ENCODE results near the gene DIS3.
"Not testable (repeated sequence)": the region's sequence is repeated elsewhere in the genome, so short reads cannot be mapped to it uniquely, and the experiment has no call there.

The DIS3 gene

GRCh38 chr13:72781451-72782439 is at the start of gene DIS3, which contains the start of gene PIBF1:
DIS3 (minus strand) TSS chr13:72781900; CDS start chr13:72781832, 68 bp downstream.
PIBF1 (plus strand) TSS chr13:72782133; CDS start chr13:72783470, 1,337 bp downstream.
- in situ Hi-C loops (cut with MboI; ENCODE audit: low sequenced_read_pairs): no loop called here

- in situ Hi-C loops (cut with MboI; ENCODE audit: low sequenced_read_pairs): loop anchor here (25.0 kb wide), 1 partner anchor 889 kb away; no protein-coding TSS in a partner anchor
These were observed 42.0 kb upstream of the DIS3 start for GRCh38 chr13:72823724-72824123.

- in situ Hi-C loops (cut with MboI; ENCODE audit: low sequenced_read_pairs): loop anchor here (25.0 kb wide), 1 partner anchor 889 kb away; no protein-coding TSS in a partner anchor
These were observed 41.4 kb upstream of the DIS3 start for GRCh38 chr13:72823081-72823480.

GRCh38 chr13:72820898-72821279 is 39.2 kb upstream of the DIS3 start:
- in situ Hi-C loops (cut with MboI; ENCODE audit: low sequenced_read_pairs): loop anchor here (25.0 kb wide), 1 partner anchor 891 kb away; no protein-coding TSS in a partner anchor

- in situ Hi-C loops (cut with MboI; ENCODE audit: low sequenced_read_pairs): loop anchor here (25.0 kb wide), 1 partner anchor 892 kb away; no protein-coding TSS in a partner anchor
These were observed 38.6 kb upstream of the DIS3 start for GRCh38 chr13:72820156-72820897.

GRCh38 chr13:72808917-72809500 is 27.3 kb upstream of the DIS3 start:
- in situ Hi-C loops (cut with MboI; ENCODE audit: low sequenced_read_pairs): loop anchor here (25.0 kb wide), 1 partner anchor 903 kb away; no protein-coding TSS in a partner anchor

GRCh38 chr13:72806514-72806913 is 24.8 kb upstream of the DIS3 start:
- in situ Hi-C loops (cut with MboI; ENCODE audit: low sequenced_read_pairs): loop anchor here (25.0 kb wide), 1 partner anchor 906 kb away; no protein-coding TSS in a partner anchor

GRCh38 chr13:72805676-72806346 is 24.1 kb upstream of the DIS3 start:
- in situ Hi-C loops (cut with MboI; ENCODE audit: low sequenced_read_pairs): loop anchor here (25.0 kb wide), 1 partner anchor 906 kb away; no protein-coding TSS in a partner anchor

- in situ Hi-C loops (cut with MboI; ENCODE audit: low sequenced_read_pairs): loop anchor here (25.0 kb wide), 1 partner anchor 908 kb away; no protein-coding TSS in a partner anchor
These were observed 22.6 kb upstream of the DIS3 start for GRCh38 chr13:72804301-72804700.

- in situ Hi-C loops (cut with MboI; ENCODE audit: low sequenced_read_pairs): no loop called here
These were observed 17.1 kb upstream of the DIS3 start for GRCh38 chr13:72798817-72799216.

- in situ Hi-C loops (cut with MboI; ENCODE audit: low sequenced_read_pairs): no loop called here
These were observed 10.9 kb upstream of the DIS3 start for GRCh38 chr13:72792640-72793039.

GRCh38 chr13:72788831-72789230 is 7.1 kb upstream of the DIS3 start:
- in situ Hi-C loops (cut with MboI; ENCODE audit: low sequenced_read_pairs): no loop called here

GRCh38 chr13:72784679-72785078 is 3.0 kb upstream of the DIS3 start:
- in situ Hi-C loops (cut with MboI; ENCODE audit: low sequenced_read_pairs): not testable (repeated sequence)

- in situ Hi-C loops (cut with MboI; ENCODE audit: low sequenced_read_pairs): no loop called here
These were observed 1.0 kb upstream of the DIS3 start for GRCh38 chr13:72782717-72783116.

GRCh38 chr13:72774019-72774418 is 7.7 kb downstream of the DIS3 start:
- in situ Hi-C loops (cut with MboI; ENCODE audit: low sequenced_read_pairs): no loop called here

- in situ Hi-C loops (cut with MboI; ENCODE audit: low sequenced_read_pairs): no loop called here
These were observed 18.3 kb downstream of the DIS3 start for GRCh38 chr13:72763411-72763810.

- in situ Hi-C loops (cut with MboI; ENCODE audit: low sequenced_read_pairs): no loop called here
These were observed 21.5 kb downstream of the DIS3 start for GRCh38 chr13:72760189-72760588.

GRCh38 chr13:72757792-72758535 is 23.7 kb downstream of the DIS3 start:
- in situ Hi-C loops (cut with MboI; ENCODE audit: low sequenced_read_pairs): no loop called here

GRCh38 chr13:72754111-72754510 is 27.6 kb downstream of the DIS3 start:
- in situ Hi-C loops (cut with MboI; ENCODE audit: low sequenced_read_pairs): no loop called here
